ENCODE data around the gene SLC22A8. TPM values are rescaled to one million over a fixed set of nuclear protein-coding genes. Genes with fewer than 3 reads are reported as not detected.

Gene SLC22A8
- total RNA-seq, 2 donors from 2014 or later = not detected

DNA sequence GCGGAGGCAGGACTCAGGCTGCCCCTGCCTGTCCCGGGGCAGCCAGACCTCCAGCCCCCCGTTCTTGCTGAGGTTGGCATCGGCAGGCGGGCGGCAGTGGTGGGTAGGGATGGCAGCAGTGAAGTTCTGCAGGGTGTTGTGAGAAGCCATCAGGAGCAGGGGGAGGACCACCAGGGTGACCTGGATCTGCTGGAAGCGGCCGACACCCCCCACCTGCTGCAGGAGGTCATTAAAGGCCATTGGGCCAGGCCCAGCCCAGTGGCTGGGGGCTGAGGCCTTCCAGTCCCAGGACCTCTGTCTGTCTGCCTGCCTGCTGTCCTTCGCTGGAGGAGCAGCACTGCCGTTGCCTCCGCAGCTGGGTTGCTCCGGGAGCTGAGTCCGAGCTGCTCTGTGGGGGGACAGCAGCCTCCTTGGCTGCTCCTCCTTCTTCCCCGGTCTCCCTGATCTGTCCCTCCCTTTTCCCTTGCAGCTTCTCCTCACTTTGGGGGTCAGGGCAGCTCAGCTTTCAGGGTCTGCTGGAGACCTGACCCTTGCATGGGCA lies 31.1 kb downstream of the SLC22A8 start, which contains the start of gene SLC22A6:
SLC22A6 (minus strand) TSS at position 517 of the 541 bp plus-strand sequence; CDS start at position 240, 277 bp downstream.
- Histone ChIP-seq H3K4me1 (no peaks in the 10 kb centered on the region), H3K9me3 (no peaks in the 10 kb centered on the region), H3K27me3 (no peaks in the 10 kb centered on the region), H3K27ac (no peak within 1 kb of the TSS), H3K4me3 (no peak within 1 kb of the TSS), H3K36me3 (replicated peaks in 1 of 2; ENCODE audit: insufficient read depth in 1 of 2, low read depth in 2 of 2) (no peaks in the 10 kb centered on the region)
- TF ChIP-seq, protein P1, sequence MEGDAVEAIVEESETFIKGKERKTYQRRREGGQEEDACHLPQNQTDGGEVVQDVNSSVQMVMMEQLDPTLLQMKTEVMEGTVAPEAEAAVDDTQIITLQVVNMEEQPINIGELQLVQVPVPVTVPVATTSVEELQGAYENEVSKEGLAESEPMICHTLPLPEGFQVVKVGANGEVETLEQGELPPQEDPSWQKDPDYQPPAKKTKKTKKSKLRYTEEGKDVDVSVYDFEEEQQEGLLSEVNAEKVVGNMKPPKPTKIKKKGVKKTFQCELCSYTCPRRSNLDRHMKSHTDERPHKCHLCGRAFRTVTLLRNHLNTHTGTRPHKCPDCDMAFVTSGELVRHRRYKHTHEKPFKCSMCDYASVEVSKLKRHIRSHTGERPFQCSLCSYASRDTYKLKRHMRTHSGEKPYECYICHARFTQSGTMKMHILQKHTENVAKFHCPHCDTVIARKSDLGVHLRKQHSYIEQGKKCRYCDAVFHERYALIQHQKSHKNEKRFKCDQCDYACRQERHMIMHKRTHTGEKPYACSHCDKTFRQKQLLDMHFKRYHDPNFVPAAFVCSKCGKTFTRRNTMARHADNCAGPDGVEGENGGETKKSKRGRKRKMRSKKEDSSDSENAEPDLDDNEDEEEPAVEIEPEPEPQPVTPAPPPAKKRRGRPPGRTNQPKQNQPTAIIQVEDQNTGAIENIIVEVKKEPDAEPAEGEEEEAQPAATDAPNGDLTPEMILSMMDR (IDR thresholded peaks at IDR 0.05) = no peak
- TF ChIP-seq POLR2A (IDR thresholded peaks at IDR 0.05) = no peak
- WGBS, 2 donors = 72 to 78% methylated on average over 6 to 11 of the region's 14 CpGs
- intact Hi-C loops (cut with DNase I) = no loop called here
- ATAC-seq = no peak
- DNase-seq = no peak

DNA sequence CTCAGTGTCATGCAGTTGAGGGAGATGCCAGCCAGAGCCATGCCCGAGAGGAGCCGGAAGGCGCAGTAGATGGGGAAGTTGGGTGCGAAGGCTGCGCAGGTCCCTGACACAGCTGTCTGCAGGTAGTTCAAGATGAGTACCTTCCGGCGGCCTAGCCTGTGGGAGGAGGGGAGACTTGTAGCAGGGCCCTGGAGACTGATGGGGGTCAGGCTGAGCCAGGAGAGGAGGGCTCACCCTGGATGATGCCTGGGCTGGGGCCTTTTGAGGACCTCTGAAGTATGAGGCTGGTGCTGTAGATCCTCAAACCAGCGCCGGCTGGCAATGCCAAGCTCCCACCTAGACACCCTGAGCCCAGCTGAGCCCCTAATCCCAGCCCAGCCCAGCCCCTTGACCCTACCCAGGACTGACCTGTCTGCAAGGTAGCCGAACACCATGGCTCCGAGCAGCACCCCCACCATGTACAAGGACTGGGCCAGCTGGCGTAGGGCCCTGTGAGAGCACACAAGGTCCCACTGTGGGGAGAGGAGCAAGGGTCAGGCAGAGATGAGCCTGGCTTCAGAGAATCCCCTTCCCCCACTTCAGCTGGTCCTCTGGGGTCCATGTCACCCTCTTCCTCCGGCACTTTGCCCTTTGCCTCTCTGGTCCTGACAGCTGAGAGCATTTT lies 32.0 kb downstream of the SLC22A8 start:
- WGBS, 2 donors = 82 to 89% methylated on average over 10 to 13 of the region's 13 CpGs
- H3K4me3 ChIP-seq = no peak overlapping the region
- no peak for TF ChIP-seq POLR2A (IDR thresholded peaks at IDR 0.05)
- TF ChIP-seq, protein P1 (IDR thresholded peaks at IDR 0.05) = no peak
- intact Hi-C loops (cut with DNase I) = no loop called here
- H3K4me1 ChIP-seq = no peaks in the 10 kb centered on the region
- H3K9me3 ChIP-seq = no peaks in the 10 kb centered on the region
- H3K27ac ChIP-seq = no peak overlapping the region
- no peaks in the 10 kb centered on the region for H3K36me3 ChIP-seq (replicated peaks in 1 of 2; ENCODE audit: insufficient read depth in 1 of 2, low read depth in 2 of 2)
- DNase-seq (no peak), ATAC-seq (no peak)
- H3K27me3 ChIP-seq = no peaks in the 10 kb centered on the region

DNA sequence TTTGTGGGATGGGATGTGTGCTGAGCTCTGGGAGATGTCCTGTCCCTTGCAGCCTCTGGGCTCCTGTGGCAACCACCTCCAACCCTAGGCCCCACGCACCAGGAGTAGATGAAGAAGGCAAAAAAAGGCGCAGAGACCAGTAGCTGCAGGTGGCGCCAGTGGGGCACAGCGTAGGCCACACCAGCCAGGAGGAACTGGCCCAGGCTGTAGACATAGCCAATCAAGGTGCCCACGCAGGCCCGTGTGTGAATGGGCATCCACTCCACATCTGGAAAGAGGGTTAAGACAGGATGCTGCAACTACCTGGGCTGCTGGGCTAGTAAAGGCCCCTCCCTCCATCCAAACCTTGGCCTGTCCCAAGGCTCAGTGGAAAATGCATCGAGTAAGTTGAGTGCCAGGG lies 33.9 kb downstream of the SLC22A8 start:
- Histone ChIP-seq H3K4me3 (no peak overlapping the region), H3K27ac (no peak overlapping the region), H3K36me3 (replicated peaks in 1 of 2; ENCODE audit: insufficient read depth in 1 of 2, low read depth in 2 of 2) (no peaks in the 10 kb centered on the region), H3K4me1 (no peaks in the 10 kb centered on the region), H3K9me3 (no peaks in the 10 kb centered on the region), H3K27me3 (no peaks in the 10 kb centered on the region)
- 88 to 91% methylated on average over 7 of the region's 7 CpGs for WGBS, 2 donors
- DNase-seq (no peak), ATAC-seq (no peak)
- no peak for TF ChIP-seq POLR2A (IDR thresholded peaks at IDR 0.05)
- TF ChIP-seq, protein P1 (IDR thresholded peaks at IDR 0.05) = no peak
- intact Hi-C loops (cut with DNase I) = no loop called here

DNA sequence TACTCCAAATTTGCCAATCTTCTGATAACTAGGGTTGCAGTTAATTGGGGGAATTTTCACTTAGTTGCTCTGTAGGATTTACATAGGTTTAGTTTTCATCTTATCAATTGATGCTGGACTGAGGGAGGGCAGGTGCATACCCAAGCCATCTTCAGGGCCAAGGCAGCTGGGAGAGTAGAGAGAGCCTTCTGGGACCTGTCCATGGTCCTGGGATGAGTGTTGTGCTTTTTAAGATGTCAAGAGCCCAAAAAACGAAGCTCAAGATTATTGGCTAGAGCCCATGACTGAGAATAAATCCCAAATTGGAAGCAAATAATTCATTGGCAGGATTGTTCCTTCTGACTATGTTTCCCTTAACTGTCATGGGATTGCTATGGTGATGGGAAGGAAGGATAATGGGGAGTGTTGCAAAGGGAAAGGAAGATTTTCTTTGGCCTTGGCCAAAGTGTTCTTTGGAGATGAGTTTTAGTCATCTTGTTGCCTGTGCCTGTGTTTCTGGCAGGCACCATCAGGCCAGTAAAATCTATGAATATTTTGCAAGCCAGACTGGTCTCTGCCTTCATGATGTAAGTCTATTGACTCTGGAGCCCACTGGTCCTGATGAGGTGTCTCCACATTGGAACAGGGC lies 35.4 kb downstream of the SLC22A8 start:
- DNase-seq (no peak), ATAC-seq (no peak)
- WGBS, 2 donors = 22 to 67% methylated on average over 1 of the region's 1 CpG
- peaks cover 1% of the 10 kb centered on the region for H3K4me1 ChIP-seq
- intact Hi-C loops (cut with DNase I) = no loop called here
- no peak overlapping the region for H3K27ac ChIP-seq
- TF ChIP-seq, protein P1 (IDR thresholded peaks at IDR 0.05) = no peak
- no peak for TF ChIP-seq POLR2A (IDR thresholded peaks at IDR 0.05)
- H3K9me3 ChIP-seq = no peaks in the 10 kb centered on the region
- H3K4me3 ChIP-seq = no peak overlapping the region
- no peaks in the 10 kb centered on the region for H3K36me3 ChIP-seq (replicated peaks in 1 of 2; ENCODE audit: insufficient read depth in 1 of 2, low read depth in 2 of 2)
- no peaks in the 10 kb centered on the region for H3K27me3 ChIP-seq

All from body of pancreas (tissue), 4 donors.